D721Med (cell line): ENCODE results near the gene GAS2L2.

Source experiments
- DNase-seq: peaks from one replicate; pipeline ENCODE4 v3.0.0; 2011; ENCODE audit warnings: low spot score; ENCODE audit not compliant: insufficient read length
- FAIRE-seq: peaks from 2 replicates; lab custom pipeline; 2011; peaks lifted over from hg19 to GRCh38; lab: Jason Lieb, UNC
- CTCF ChIP-seq: IDR thresholded peaks from 2 replicates; pipeline ENCODE4 v1.5.1; 2012; ENCODE audit warnings: mild to moderate bottlenecking, control low read depth; ENCODE audit not compliant: insufficient read depth; ENCODE audit errors: missing control alignments

Gene GAS2L2

GRCh38 chr17:35747540-35748017, 5.5 kb downstream of the GAS2L2 start:
- DNase-seq (peak; percentile 80), FAIRE-seq (no peak)
- peak; percentile 99 for TF ChIP-seq CTCF

- DNase-seq (no peak), FAIRE-seq (no peak)
- TF ChIP-seq CTCF, result no peak
Measured at GRCh38 chr17:35745749-35746320, 7.2 kb downstream of the GAS2L2 start.

GRCh38 chr17:35745246-35745645, 7.8 kb downstream of the GAS2L2 start:
- FAIRE-seq (no peak), DNase-seq (no peak)
- no peak for TF ChIP-seq CTCF

GRCh38 chr17:35744830-35745229, 8.2 kb downstream of the GAS2L2 start:
- no peak for DNase-seq
- no peak for TF ChIP-seq CTCF
- no peak for FAIRE-seq

- DNase-seq (no peak), FAIRE-seq (no peak)
- no peak for TF ChIP-seq CTCF
Measured at GRCh38 chr17:35743626-35744328, 9.3 kb downstream of the GAS2L2 start.

- DNase-seq (no peak), FAIRE-seq (no peak)
- no peak for TF ChIP-seq CTCF
Measured at GRCh38 chr17:35742896-35743477, 10.1 kb downstream of the GAS2L2 start.

- no peak for TF ChIP-seq CTCF
- no peak for FAIRE-seq
- no peak for DNase-seq
Measured at GRCh38 chr17:35742496-35742895, 10.5 kb downstream of the GAS2L2 start.
